K562 (cell line): Measurements from ENCODE around the gene SIM2. TPM values are rescaled to one million over a fixed set of nuclear protein-coding genes. Genes with fewer than 3 reads are reported as not detected.

ENCODE experiments used
- CBX2 ChIP-seq: fragments of 200-600 bp; sonication (generic); IDR thresholded peaks from one replicate; pipeline ENCODE4 v1.6.1; 2012; ENCODE audit warnings: mild to moderate bottlenecking, low read length, inconsistent platforms; ENCODE audit not compliant: insufficient read depth, poor library complexity, severe bottlenecking
- CBX5 ChIP-seq: IDR thresholded peaks from 2 replicates; pipeline ENCODE4 v1.6.1; 2014; ENCODE audit warnings: low read depth, borderline replicate concordance
- ELF2 ChIP-seq: fragments of 250-450 bp; sonication (Bioruptor Pico); IDR thresholded peaks from 2 replicates; pipeline ENCODE4 v1.5.0; 2021; ENCODE audit warnings: mild to moderate bottlenecking
- HMGXB4 ChIP-seq: sonication (generic); formaldehyde crosslinking; IDR thresholded peaks from 2 replicates; pipeline ENCODE4 v1.8.1; 2023; ENCODE audit warnings: mild to moderate bottlenecking, missing genetic modification reagents
- MAX ChIP-seq: sonication (generic); formaldehyde crosslinking; IDR thresholded peaks from 2 replicates; pipeline ENCODE4 v1.9.0; 2022; ENCODE audit warnings: mild to moderate bottlenecking, missing genetic modification reagents
- MEF2A ChIP-seq: IDR thresholded peaks from 2 replicates; pipeline ENCODE4 v1.6.1; 2011; ENCODE audit warnings: low read depth, mild to moderate bottlenecking, low read length, moderate library complexity; ENCODE audit not compliant: control insufficient read depth
- NCOA4 ChIP-seq: fragments of 450-650 bp; IDR thresholded peaks from 2 replicates; pipeline ENCODE4 v1.6.1; 2018; ENCODE audit warnings: mild to moderate bottlenecking; ENCODE audit not compliant: partially characterized antibody
- NONO ChIP-seq, 2 experiments: fragments of 200-400 bp in 1 of 2; fragments of 450-650 bp in 1 of 2; formaldehyde crosslinking in 1 of 2; IDR thresholded peaks; 2 replicates each; pipeline ENCODE4 v1.6.1; 2017; ENCODE audit warnings: low read depth in 2 of 2, mild to moderate bottlenecking in 2 of 2, moderate library complexity in 2 of 2, low read length in 1 of 2
- TCF7L2 ChIP-seq: fragments of 150-350 bp; IDR thresholded peaks from 2 replicates; pipeline ENCODE4 v1.6.1; 2016; ENCODE audit warnings: low read depth, mild to moderate bottlenecking, low read length, moderate library complexity
- polyA plus RNA-seq, 8 experiments: library from polyadenylated mRNA; depleted of rRNA in 4 of 8; stranded (reverse) in 5 of 8; unstranded in 3 of 8; fragments of >200 nt; fragmentation: Nextera tagmentation in 2 of 8; fragmentation: Illumina TruSeq in 1 of 8; extraction: Ambion mirVana in 2 of 8; extraction: Trizol in 1 of 8; gene quantifications; 2 replicates each; pipeline versions ENCODE4 v1.2.1 to v1.2.3, GENCODE V29; 2011 to 2014; ENCODE audit warnings: inconsistent platforms in 1 of 8, missing spikeins in 1 of 8
- total RNA-seq, 7 experiments: library from RNA; depleted of rRNA in 6 of 7; stranded (reverse); fragments of >200 nt in 6 of 7; fragmentation: Illumina TruSeq in 2 of 7; extraction: Trizol in 2 of 7; gene quantifications; 2 replicates each; pipeline versions ENCODE4 v1.2.1 to v1.2.3, GENCODE V29; 2011 to 2021; ENCODE audit warnings: low replicate concordance in 1 of 7

The SIM2 gene
- total and polyA plus RNA-seq, 9 of the 15 experiments (the other 6 are each of a cell fraction or from before 2014, with no cell fraction given), result 0.07 to 0.11 (median 0.08) TPM; not detected in 6

- TF ChIP-seq ELF2 (no peak), MAX (no peak), CBX2 (no peak), CBX5 (no peak), HMGXB4 (CRISPR knock-in tag) (no peak), MEF2A (no peak), NCOA4 (no peak), TCF7L2 (no peak), NONO (IDR thresholded peaks at IDR 0.05; ENCODE audit: low read depth in 2 of 2, low read length in 1 of 2) (no peak)
- TF ChIP-seq, all 486 proteins: peak for 0
Measured at GRCh38 chr21:36786186-36786585, 87.3 kb downstream of the SIM2 start (continued).
